ENCODE measurements around the gene TRABD2B.

DNA sequence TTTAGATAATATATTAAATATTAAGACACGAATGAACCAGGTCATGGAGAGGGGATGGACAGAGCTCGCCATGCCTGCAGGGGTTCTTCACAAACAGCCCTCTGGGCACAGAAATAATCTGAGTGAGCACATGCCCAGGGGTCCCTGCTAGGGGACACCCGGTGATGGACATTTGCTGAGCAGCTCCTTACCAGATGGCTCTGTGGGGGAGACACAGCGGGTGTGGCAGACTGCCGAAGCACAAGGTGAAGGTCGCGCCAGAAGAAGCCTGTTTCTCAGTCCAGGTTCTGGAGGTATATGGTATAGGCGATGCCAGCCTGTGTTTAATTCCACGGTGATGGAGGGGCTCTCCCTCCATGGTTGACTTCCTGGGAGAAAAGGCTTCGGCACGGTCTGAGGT lies 9.6 kb downstream of the TRABD2B start:
- TF ChIP-seq, protein P1, sequence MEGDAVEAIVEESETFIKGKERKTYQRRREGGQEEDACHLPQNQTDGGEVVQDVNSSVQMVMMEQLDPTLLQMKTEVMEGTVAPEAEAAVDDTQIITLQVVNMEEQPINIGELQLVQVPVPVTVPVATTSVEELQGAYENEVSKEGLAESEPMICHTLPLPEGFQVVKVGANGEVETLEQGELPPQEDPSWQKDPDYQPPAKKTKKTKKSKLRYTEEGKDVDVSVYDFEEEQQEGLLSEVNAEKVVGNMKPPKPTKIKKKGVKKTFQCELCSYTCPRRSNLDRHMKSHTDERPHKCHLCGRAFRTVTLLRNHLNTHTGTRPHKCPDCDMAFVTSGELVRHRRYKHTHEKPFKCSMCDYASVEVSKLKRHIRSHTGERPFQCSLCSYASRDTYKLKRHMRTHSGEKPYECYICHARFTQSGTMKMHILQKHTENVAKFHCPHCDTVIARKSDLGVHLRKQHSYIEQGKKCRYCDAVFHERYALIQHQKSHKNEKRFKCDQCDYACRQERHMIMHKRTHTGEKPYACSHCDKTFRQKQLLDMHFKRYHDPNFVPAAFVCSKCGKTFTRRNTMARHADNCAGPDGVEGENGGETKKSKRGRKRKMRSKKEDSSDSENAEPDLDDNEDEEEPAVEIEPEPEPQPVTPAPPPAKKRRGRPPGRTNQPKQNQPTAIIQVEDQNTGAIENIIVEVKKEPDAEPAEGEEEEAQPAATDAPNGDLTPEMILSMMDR (tag by site-specific recombination; IDR thresholded peaks at IDR 0.05): no peak
- TF ChIP-seq ZNF610 (tag by site-specific recombination; IDR thresholded peaks at IDR 0.05; ENCODE audit: borderline replicate concordance) (no peak), ZNF548 (tag by site-specific recombination; IDR thresholded peaks at IDR 0.05) (no peak), ZNF624 (tag by site-specific recombination; IDR thresholded peaks at IDR 0.05) (no peak), ZFP69B (tag by site-specific recombination; IDR thresholded peaks at IDR 0.05) (no peak), ZNF48 (tag by site-specific recombination; IDR thresholded peaks at IDR 0.05) (no peak), ZNF747 (tag by site-specific recombination; IDR thresholded peaks at IDR 0.05) (no peak)
- TF ChIP-seq, protein P2, sequence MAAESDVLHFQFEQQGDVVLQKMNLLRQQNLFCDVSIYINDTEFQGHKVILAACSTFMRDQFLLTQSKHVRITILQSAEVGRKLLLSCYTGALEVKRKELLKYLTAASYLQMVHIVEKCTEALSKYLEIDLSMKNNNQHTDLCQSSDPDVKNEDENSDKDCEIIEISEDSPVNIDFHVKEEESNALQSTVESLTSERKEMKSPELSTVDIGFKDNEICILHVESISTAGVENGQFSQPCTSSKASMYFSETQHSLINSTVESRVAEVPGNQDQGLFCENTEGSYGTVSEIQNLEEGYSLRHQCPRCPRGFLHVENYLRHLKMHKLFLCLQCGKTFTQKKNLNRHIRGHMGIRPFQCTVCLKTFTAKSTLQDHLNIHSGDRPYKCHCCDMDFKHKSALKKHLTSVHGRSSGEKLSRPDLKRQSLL (tag by site-specific recombination; IDR thresholded peaks at IDR 0.05): no peak
- TF ChIP-seq, protein P3, sequence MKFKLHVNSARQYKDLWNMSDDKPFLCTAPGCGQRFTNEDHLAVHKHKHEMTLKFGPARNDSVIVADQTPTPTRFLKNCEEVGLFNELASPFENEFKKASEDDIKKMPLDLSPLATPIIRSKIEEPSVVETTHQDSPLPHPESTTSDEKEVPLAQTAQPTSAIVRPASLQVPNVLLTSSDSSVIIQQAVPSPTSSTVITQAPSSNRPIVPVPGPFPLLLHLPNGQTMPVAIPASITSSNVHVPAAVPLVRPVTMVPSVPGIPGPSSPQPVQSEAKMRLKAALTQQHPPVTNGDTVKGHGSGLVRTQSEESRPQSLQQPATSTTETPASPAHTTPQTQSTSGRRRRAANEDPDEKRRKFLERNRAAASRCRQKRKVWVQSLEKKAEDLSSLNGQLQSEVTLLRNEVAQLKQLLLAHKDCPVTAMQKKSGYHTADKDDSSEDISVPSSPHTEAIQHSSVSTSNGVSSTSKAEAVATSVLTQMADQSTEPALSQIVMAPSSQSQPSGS (tag by site-specific recombination; IDR thresholded peaks at IDR 0.05; ENCODE audit: low read depth): no peak
- TF ChIP-seq, protein P4, sequence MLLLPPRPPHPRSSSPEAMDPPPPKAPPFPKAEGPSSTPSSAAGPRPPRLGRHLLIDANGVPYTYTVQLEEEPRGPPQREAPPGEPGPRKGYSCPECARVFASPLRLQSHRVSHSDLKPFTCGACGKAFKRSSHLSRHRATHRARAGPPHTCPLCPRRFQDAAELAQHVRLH (tag by site-specific recombination; IDR thresholded peaks at IDR 0.05): no peak
